Central memory CD4-positive, alpha-beta T cell (primary cell): ENCODE measurements around the gene ALDH9A1.

Source experiments
- DNase-seq: peaks from one replicate; pipeline ENCODE4 v3.0.0; 2022

The ALDH9A1 gene

GRCh38 chr1:165616987-165617546 lies 81.3 kb downstream of the ALDH9A1 start:
- no peak for DNase-seq

DNA sequence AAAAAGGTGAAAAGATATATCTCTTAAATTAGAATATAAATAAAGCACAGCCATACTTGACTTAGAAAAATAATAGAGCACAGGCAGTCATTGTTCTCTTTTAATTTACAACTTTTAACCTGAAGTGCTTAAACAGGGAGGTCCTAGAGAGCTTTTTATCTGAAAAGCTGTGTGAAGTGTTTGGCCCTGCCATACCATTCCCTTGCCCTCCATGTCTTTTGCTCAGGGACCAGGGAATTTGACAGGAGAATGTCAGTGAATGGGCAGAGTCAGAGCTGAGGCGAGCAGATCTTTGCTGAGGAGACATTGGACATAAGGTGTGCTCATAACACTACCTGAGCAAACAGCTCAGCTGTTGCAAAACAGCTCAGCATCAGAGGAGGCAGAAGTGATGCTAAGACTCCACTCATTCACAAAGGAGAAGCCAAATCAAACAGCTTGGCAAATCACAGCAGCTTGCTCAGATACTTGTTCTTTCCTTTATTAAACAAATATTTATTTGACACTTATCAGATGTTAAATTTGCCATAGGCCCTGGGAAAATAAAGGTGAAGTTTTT lies 82.2 kb downstream of the ALDH9A1 start:
- no peak for DNase-seq
